ENCODE measurements around the gene CARS2.
"Not testable (repeated sequence)": the region's sequence is repeated elsewhere in the genome, so short reads cannot be mapped to it uniquely, and the experiment has no call there.

CARS2 gene

GRCh38 chr13:110697842-110698241 lies 8.1 kb downstream of the CARS2 start:
- Mint-ChIP-seq H3K27me3 (no peaks in the 10 kb centered on the region), H3K4me3 (no peak overlapping the region)
- no peak for ATAC-seq

GRCh38 chr13:110696776-110697175 lies 9.1 kb downstream of the CARS2 start:
- no peaks in the 10 kb centered on the region for H3K9me3 Mint-ChIP-seq
- ATAC-seq (no peak), DNase-seq (no peak)
- H3K27me3 Mint-ChIP-seq, result no peaks in the 10 kb centered on the region
- H3K4me3 Mint-ChIP-seq, result no peak overlapping the region
- H3K4me1 Mint-ChIP-seq, result peaks cover 33% of the 10 kb centered on the region
- peak overlapping the region in 1 of 2 donors; percentile 45 for H3K27ac Mint-ChIP-seq

More at GRCh38 chr13:110697842-110698241, 8.1 kb downstream of the CARS2 start:
- Mint-ChIP-seq H3K27ac (no peak overlapping the region), H3K4me1 (peaks cover 43% of the 10 kb centered on the region), H3K9me3 (no peaks in the 10 kb centered on the region)
- no peak for DNase-seq

- H3K27ac Mint-ChIP-seq, DNase-seq, H3K27me3 Mint-ChIP-seq, H3K9me3 Mint-ChIP-seq, ATAC-seq, H3K4me3 Mint-ChIP-seq: not testable (repeated sequence)
- peaks cover 27% of the 10 kb centered on the region for H3K4me1 Mint-ChIP-seq
Observed at GRCh38 chr13:110695774-110696173, 10.1 kb downstream of the CARS2 start.

- Mint-ChIP-seq H3K9me3 (no peaks in the 10 kb centered on the region), H3K4me1 (peaks cover 6% of the 10 kb centered on the region), H3K27ac (no peak overlapping the region), H3K4me3 (no peak overlapping the region), H3K27me3 (no peaks in the 10 kb centered on the region)
- DNase-seq, result no peak
- no peak for ATAC-seq
Observed at GRCh38 chr13:110690516-110690915, 15.4 kb downstream of the CARS2 start.

- Mint-ChIP-seq H3K27ac (no peak overlapping the region), H3K4me3 (no peak overlapping the region), H3K4me1 (peaks cover 6% of the 10 kb centered on the region), H3K9me3 (no peaks in the 10 kb centered on the region), H3K27me3 (no peaks in the 10 kb centered on the region)
- ATAC-seq (no peak), DNase-seq (no peak)
Observed at GRCh38 chr13:110689711-110690110, 16.2 kb downstream of the CARS2 start.

GRCh38 chr13:110689041-110689440 lies 16.9 kb downstream of the CARS2 start:
- Mint-ChIP-seq H3K4me1 (peaks cover 6% of the 10 kb centered on the region), H3K27ac (peak overlapping the region in 1 of 2 donors; percentile 42), H3K9me3 (no peaks in the 10 kb centered on the region), H3K4me3 (no peak overlapping the region), H3K27me3 (no peaks in the 10 kb centered on the region)
- no peak for ATAC-seq
- no peak for DNase-seq

- H3K4me1 Mint-ChIP-seq, result peaks cover 6% of the 10 kb centered on the region
- no peak overlapping the region for H3K27ac Mint-ChIP-seq
- no peaks in the 10 kb centered on the region for H3K27me3 Mint-ChIP-seq
- DNase-seq, result no peak
- no peak overlapping the region for H3K4me3 Mint-ChIP-seq
- no peak for ATAC-seq
- H3K9me3 Mint-ChIP-seq, result no peaks in the 10 kb centered on the region
Observed at GRCh38 chr13:110687736-110688135, 18.2 kb downstream of the CARS2 start.

- Mint-ChIP-seq H3K27me3 (no peaks in the 10 kb centered on the region), H3K27ac (no peak overlapping the region), H3K4me1 (peaks cover 2% of the 10 kb centered on the region), H3K9me3 (no peaks in the 10 kb centered on the region), H3K4me3 (no peak overlapping the region)
- ATAC-seq (no peak), DNase-seq (no peak)
Observed at GRCh38 chr13:110685305-110686020, 20.5 kb downstream of the CARS2 start.

- Mint-ChIP-seq H3K27ac (no peak overlapping the region), H3K4me1 (no peaks in the 10 kb centered on the region), H3K9me3 (no peaks in the 10 kb centered on the region), H3K4me3 (no peak overlapping the region), H3K27me3 (no peaks in the 10 kb centered on the region)
- no peak for ATAC-seq
- DNase-seq, result no peak
Observed at GRCh38 chr13:110684388-110685056, 21.4 kb downstream of the CARS2 start.

- ATAC-seq (no peak), DNase-seq (no peak)
- H3K4me3 Mint-ChIP-seq, result no peak overlapping the region
- peak overlapping the region in 1 of 2 donors; percentile 48 for H3K27ac Mint-ChIP-seq
- H3K27me3 Mint-ChIP-seq, result no peaks in the 10 kb centered on the region
- no peaks in the 10 kb centered on the region for H3K9me3 Mint-ChIP-seq
- peaks cover 2% of the 10 kb centered on the region for H3K4me1 Mint-ChIP-seq
Observed at GRCh38 chr13:110683921-110684320, 22.0 kb downstream of the CARS2 start.

- no peak overlapping the region for H3K4me3 Mint-ChIP-seq
- H3K9me3 Mint-ChIP-seq, result no peaks in the 10 kb centered on the region
- DNase-seq, result no peak
- peaks cover 8% of the 10 kb centered on the region for H3K4me1 Mint-ChIP-seq
- peak; percentile 65 for ATAC-seq
- H3K27ac Mint-ChIP-seq, result peak overlapping the region in 1 of 2 donors; percentile 48
- H3K27me3 Mint-ChIP-seq, result no peaks in the 10 kb centered on the region
Observed at GRCh38 chr13:110683203-110683883, 22.6 kb downstream of the CARS2 start.

- Mint-ChIP-seq H3K4me1 (peaks cover 14% of the 10 kb centered on the region), H3K27ac (no peak overlapping the region), H3K4me3 (no peak overlapping the region), H3K9me3 (no peaks in the 10 kb centered on the region), H3K27me3 (no peaks in the 10 kb centered on the region)
- ATAC-seq (no peak), DNase-seq (no peak)
Observed at GRCh38 chr13:110682746-110683145, 23.2 kb downstream of the CARS2 start.

- Mint-ChIP-seq H3K4me1 (peaks cover 22% of the 10 kb centered on the region), H3K27ac (no peak overlapping the region), H3K27me3 (no peaks in the 10 kb centered on the region), H3K9me3 (no peaks in the 10 kb centered on the region), H3K4me3 (no peak overlapping the region)
- ATAC-seq (no peak), DNase-seq (no peak)
Observed at GRCh38 chr13:110681868-110682550, 23.9 kb downstream of the CARS2 start.

GRCh38 chr13:110680852-110681251 lies 25.1 kb downstream of the CARS2 start:
- Mint-ChIP-seq H3K9me3 (peaks cover 0 to 7% of the 10 kb centered on the region in 2 donors), H3K4me3 (no peak overlapping the region), H3K27ac (no peak overlapping the region), H3K27me3 (no peaks in the 10 kb centered on the region), H3K4me1 (peaks cover 33% of the 10 kb centered on the region)
- peak in 1 of 2 donors; percentile 8 for DNase-seq
- peak; percentile 36 for ATAC-seq

- no peaks in the 10 kb centered on the region for H3K27me3 Mint-ChIP-seq
- ATAC-seq (peak; percentile 54), DNase-seq (peak in 1 of 2 donors; percentile 26)
- H3K4me3 Mint-ChIP-seq, result no peak overlapping the region
- peaks cover 38% of the 10 kb centered on the region for H3K4me1 Mint-ChIP-seq
- no peak overlapping the region for H3K27ac Mint-ChIP-seq
- peaks cover 0 to 8% of the 10 kb centered on the region in 2 donors for H3K9me3 Mint-ChIP-seq
Observed at GRCh38 chr13:110677731-110678545, 28.0 kb downstream of the CARS2 start.

All from stimulated activated naive CD8-positive, alpha-beta T cell treated with anti-CD3 and anti-CD28 coated beads, Interleukin-15, amount 100 ng/mL, for 72 hours (primary cell).